GM19328 (cell line): ENCODE data around the gene ZC3H18.

ENCODE experiments used
- ATAC-seq: cut with Tn5 transposase; IDR thresholded peaks from one replicate; pipeline ENCODE4 v1.9.1; 2021; ENCODE audit warnings: mild to moderate bottlenecking, moderate library complexity; ENCODE audit not compliant: unreplicated experiment

The ZC3H18 gene

DNA sequence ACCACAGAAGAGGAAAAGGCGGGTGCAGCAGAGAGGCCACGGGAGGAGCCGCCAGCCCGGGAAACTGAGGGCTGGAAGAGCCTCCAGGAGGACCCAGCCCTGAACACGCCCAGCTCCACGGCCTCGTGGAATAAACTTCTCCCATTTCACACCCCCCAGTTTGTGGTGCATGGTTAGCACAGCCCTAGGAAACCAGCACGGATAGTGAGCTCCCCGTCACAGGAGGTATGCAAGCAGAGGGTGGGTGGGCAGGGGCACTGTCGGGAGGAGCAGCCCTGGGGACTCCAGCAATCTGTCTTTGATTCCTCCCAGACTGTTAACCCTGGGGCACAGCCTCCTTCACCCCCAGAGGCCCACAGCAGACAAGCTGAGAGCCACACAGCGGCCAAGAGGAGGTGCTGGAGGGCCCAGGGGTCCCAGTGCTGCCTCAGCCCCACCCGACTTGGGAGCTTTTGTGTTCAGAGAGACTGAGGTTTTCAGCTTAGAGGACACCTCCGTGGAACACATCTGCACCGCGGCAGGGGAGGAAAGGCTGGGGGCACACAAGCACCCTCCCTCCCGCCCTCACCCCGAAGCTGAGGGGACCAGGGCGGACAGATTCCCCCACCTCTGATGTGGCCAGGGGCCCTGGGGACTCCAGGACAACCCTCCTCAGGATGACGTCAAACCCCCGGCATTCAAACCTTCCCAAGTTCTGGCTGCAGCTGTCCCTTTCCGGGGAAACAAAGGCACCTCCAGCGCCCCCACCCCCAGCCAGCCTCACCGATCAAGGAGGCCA is 66.5 kb downstream of the ZC3H18 start:
- ATAC-seq = no peak

DNA sequence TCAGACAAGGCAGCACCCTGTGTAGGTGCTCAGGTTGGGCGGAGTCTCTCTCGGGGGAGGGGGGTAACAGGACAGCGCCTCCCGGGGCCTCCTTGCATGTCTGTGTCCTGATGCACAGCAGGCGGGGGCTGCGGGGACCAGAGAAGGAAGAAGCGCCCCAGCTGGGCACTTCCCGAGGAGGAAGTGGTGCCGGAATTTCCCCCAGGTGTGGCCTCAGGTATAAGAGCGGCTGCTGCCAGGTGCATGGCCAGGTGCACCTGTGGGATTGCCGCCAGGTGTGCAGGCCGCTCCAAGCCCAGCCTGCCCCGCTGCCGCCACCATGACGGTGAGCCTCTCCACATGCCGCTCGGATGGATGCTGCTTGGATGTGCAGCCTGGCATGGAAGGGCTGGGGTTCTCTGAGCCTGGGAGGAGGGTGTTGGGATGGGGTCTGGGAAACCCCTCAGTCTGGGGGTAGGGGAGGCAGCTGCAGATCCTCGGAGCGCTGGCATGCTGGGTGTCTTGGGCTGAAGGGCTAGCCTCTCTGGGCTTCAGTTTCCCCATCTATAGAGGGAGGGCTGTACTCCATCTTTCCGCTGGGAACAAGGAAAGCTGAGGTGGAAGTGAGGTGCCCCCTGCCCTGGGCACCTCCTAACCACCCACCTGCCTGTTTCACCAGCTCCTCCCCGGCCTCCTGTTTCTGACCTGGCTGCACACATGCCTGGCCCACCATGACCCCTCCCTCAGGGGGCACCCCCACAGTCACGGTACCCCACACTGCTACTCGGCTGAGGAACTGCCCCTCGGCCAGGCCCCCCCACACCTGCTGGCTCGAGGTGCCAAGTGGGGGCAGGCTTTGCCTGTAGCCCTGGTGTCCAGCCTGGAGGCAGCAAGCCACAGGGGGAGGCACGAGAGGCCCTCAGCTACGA is 68.4 kb downstream of the ZC3H18 start, which contains the start of gene IL17C:
IL17C (plus strand) TSS at position 250 of the 908 bp plus-strand sequence; CDS start at position 320, 70 bp downstream.
- ATAC-seq = no peak

DNA sequence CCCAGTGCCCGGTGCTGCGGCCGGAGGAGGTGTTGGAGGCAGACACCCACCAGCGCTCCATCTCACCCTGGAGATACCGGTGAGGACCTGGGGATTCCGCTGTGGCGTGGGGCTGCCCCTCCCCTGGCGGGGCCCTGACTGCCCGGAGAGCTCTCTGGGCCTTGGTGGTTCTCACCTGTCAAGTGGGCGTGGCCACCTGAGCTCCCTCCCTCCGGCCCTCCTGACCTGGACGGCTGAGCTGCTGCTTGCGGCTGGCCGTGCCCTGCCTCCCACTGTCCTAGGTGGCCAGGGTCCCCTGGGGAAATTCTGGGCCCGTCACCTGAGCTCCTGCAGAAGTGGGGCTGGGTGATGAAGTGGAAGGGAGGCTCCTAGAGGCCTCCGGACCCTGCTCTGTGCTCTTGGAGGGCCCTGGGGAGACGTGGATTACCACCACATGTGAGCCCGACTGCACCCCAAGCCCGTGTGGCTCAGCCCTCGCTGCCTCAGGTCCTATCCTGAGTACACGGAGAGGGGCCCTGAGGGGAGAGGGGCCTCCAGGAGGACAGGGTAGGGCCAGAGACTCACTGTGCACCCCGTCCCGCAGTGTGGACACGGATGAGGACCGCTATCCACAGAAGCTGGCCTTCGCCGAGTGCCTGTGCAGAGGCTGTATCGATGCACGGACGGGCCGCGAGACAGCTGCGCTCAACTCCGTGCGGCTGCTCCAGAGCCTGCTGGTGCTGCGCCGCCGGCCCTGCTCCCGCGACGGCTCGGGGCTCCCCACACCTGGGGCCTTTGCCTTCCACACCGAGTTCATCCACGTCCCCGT is 69.2 kb downstream of the ZC3H18 start:
- no peak for ATAC-seq

DNA sequence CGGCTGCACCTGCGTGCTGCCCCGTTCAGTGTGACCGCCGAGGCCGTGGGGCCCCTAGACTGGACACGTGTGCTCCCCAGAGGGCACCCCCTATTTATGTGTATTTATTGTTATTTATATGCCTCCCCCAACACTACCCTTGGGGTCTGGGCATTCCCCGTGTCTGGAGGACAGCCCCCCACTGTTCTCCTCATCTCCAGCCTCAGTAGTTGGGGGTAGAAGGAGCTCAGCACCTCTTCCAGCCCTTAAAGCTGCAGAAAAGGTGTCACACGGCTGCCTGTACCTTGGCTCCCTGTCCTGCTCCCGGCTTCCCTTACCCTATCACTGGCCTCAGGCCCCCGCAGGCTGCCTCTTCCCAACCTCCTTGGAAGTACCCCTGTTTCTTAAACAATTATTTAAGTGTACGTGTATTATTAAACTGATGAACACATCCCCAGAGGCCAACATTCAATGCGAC is 69.9 kb downstream of the ZC3H18 start:
- ATAC-seq = no peak

DNA sequence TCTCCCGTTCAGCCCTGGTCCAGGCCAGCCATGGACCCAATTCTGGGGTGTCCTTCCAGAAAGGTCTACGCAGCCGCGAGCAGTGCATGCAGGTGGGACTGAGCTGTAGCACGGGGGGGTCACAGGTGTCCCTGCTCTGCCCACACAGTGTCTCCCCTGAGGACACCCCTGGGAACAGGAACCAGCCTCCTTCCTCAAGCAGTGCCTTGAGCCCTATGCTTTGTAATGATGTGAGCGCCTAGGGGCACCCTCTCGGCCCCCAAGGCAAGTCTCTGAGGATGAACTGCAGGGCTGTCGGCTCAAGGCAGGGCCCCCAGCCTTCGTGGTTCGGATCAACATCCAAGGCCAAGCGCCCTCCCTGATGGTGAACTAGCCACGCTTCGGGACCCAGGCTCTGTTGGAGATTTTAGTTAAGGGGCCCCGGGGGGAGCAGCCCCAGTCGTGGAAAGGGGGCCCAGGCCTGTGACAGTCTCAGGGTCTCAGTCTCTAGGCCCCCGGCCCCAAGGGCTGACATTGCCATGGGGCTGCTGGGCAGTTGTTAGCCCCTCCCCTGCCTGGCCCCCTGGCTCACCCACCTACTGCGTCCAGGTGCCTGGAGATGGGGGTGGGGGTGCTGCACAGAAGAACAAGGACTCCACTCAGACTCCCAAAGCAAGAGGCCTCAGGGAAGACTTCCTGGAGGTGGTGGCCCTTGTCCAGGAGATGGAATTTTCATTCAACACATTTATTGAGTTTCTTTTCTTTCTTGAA is 70.5 kb downstream of the ZC3H18 start:
- no peak for ATAC-seq

DNA sequence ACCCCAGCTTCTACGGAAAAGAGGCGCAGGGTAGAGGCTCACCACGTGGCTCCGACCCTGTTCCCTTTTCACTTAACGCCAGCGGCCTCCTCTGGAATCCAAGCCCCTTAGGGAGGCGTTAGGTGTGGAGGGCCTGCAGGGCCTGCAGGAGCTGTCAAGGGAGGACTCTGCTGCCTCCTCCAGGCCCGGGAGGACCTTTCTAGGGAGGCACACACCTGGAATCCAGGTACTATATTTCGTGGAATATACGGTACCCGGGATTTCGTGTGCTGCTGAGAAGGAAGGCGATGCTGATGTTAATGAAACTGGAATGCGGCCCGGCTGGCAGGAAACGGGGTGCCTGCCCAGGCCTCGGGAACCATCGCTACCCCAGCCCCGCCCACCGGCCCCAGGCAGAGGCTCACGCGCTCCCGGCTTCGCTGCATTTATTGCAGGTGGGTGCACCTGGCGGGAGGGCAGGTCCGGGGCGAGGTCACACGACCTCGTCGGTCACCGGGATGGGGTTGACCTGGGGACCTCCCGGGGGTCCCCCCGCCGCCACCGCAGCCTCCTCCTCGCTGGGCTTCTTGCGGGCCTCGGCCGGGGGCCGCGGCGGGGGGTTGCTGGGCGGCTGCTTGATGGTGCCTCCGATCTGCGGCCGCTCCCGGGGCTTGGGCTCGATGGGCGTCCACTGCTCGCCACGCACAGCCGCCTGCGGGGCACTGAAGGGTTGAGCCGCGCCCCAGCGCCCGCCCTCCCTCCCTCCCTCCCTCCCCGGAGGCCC is 72.9 kb downstream of the ZC3H18 start:
- ATAC-seq = no peak

DNA sequence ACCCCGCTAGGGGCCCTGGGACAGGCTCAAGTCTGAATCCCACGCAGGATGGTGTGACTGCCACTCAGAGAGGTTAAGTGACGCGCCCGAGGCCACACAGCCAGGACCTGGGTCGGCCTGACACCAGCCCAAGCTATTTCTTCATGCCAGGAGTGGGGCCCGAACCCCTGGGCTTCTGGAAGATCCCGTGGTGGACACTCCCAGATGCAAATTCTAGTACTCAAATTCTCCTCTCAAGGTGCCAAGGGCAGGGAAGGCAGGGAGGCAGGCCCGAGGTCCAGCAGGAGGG is 73.4 kb downstream of the ZC3H18 start:
- ATAC-seq = no peak

DNA sequence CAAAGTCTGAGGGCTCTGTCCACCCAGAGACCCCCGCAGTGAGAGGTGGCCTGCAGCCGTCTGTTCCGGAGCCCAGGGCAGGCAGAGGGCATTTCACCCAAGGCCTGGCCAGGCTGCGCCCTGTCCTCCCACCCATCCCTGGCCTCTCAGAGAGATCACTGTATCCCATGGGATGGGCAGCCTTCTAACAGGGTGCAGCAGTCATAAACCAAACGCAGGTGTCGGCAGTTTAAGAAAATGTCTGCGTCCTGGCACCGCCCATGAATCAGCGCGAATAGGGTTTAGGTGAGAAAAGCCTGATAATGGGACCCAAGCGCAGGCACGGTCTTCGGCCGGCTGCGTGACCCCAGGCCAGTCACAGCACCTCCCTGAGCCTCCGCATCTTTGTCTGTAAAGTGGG is 75.3 kb downstream of the ZC3H18 start:
- ATAC-seq = no peak

DNA sequence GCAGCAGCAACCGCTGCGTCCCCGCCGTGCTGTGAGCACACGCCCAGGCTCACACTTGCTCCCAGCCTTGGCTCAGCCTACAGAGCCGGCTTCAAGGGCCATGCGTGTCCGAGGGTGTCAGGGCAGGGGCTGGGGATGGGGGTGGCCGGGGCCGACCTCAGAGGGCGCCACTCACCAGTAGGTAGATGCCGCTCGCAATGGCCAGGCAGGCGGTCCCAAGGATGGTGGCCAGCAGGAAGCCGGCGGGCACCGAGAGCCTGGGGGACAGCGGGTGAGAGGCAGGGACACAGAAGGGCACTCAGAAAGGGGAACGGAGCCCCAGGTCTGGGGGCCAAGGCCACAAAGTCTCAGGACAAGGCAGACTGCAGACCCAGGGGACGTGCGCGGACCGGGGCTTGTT is 75.7 kb downstream of the ZC3H18 start:
- ATAC-seq = no peak

DNA sequence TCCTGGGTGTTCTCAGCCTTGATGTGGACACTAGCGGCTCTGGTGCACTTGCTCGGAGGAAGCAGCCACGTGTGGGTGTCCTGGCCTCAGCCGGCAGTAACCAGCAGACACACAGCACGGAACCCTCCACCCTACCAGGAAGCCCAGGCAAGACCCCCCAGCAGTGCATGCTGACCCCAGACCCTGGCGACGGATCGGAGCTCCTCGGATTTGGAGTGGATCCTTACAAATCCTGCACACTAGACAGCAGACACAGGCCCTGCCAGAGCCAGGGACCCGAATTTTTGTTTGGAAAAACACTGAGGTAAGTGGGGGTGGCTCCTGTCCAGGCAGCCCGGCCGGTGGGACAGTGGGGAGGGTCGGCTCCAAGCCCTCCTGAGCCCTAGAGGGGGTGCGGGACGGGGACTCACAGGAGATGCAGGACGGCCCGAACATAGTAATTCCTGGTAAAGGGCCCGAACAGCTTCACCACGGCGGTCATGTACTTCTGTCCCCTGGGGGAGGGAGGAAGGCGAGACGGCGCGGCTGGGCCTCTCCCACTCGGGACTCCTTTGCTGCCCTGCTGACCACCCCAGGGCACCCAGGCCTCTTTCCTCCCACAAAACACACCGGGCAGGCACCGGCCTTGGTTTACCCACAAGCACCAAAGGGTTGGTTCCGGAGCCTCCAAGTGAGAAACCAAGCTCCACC is 76.3 kb downstream of the ZC3H18 start:
- no peak for ATAC-seq

DNA sequence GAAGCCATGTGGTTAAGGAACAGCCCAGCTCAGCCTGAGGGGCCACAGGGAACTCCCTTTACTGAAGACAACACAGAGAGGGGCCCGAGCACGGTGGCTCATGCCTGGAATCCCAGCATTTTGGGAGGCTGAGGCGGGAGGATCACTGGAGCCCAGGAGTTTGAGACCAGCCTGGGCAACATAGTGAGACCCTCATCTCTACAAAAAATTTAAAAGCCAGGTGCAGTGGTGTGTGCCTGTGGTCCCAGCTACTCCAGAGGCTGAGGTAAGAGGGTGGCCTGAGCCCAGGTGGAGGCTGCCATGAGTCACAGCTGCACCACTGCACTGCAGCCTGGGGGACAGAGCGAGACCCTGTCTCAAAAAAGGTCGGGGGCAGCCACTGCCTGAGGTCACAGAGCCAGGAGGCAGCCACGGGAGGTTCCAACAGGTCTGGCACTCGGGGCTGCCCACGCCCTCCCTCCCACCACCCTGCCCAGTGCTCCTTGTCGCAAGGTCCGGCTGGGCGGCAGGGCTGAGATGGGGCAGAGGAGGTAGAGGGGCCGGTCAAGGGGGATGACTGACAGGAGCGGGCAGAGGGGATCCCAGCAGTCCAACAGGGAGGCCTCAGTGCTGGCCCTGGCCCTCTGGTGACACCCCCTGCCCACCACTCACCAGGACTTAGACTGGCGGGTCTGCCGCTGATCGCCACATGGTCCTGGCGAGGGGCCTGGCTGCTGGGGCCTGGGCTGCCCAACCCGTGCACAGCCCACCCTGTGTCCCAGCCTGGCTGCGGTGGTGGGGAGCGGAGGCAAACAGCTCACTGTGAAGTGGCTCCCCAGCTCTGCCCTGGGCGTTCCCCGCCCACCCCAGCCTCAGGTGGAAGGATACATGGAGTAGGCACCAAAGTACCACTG is 77.2 kb downstream of the ZC3H18 start:
- ATAC-seq = no peak

DNA sequence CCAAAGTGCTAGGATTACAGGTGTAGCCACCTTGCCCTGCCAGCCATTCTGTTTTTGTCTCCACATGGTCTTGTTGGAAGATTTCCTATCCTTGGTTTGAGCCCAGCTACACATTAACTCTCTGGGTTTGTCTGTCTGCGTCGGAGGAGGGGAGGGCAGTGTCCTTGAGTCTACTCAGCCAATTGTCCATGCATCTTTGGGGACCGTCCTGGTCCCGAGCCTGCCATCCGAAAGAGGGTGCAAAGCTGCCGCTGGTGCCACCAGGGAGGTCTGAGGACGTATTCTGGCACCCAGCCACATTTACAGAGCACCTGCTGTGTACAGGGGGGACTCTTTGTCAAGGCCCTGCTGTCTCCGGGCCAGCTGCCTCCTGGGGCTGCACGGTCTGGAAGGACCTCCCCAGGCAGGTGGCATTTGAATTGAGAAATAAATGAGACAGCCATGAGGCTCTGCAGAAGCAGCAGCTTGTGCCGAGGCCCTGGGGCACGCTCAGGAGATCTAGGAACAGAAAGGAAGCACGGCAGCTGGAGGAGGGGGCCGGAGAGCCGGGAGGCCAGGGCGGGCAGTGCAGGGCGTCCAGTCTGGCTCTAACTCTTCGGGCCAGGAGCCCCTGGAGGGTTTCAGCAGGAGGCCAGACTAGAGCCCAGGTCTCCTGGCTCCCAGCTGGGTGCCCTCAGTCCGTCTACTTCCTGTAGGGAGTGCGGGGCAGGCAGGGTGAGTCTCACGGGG is 79.2 kb downstream of the ZC3H18 start:
- no peak for ATAC-seq

DNA sequence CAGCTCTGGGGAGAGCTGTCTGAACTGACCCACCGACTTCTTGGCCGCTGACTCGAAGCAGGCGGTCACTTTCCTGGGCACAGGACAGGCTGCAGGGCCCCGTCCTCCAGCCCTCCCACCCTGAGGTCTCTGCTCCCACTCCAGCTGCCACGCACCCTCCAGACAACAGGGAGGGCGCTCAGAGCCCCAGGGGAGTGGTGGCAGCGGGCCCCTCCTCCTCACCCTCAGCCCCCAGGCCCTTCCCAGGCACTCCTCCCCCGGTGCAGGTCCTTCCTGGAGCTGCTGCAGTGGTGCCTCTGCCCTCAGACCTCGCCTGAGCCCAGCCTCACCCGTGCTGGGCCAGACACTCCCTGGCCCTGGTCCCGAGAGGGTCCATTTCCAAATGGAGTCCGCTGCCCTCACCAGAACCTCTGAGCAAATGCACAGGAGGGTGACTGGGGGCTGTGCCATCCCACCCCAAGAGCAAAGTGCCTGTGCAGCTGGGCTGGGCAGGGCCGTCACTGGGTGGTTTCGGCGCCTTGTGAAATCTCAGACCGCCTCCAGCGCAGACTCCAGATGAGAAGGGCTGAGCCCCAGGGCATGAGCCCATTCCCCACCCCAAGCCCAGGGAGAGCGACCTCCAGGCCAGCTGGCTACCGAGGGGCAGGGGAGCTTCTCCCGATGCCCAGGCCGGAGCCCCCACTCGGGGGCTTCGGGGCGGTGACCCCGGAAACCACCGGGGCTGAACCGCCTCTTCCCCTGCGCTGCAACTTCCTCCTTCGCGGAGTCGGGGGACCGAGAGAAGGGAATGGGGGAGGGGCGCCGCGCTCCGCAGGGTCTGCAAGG is 79.9 kb downstream of the ZC3H18 start:
- peak; percentile 20 for ATAC-seq

DNA sequence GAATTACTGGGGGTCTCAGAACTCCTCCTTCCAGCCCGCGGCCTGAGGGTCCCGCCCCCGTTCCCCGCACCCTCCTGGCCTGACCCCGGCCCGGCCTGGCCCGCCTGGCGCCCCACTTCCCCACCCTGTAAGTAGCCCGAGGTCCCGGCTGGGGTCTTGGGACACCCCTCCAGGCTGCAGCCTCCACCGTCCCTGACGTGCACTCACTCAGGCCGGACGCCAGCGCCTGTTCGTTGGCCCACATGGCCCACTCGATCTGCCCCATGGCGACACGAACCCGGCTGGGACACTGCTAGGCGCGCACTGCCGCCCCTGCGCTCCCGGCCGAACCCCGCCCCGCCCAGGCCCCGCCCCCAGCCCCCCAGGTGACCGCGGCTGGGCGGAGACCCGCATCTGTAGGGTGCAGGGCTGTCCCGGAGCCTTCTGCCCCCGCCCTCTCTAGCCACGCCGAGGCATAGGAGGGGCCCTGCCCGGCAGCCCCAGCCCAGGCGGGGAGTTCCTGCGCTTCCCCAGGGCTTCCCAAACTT is 80.6 kb downstream of the ZC3H18 start, which contains the start of gene CYBA:
CYBA (minus strand) TSS at position 305 of the 527 bp plus-strand sequence; CDS start at position 265, 40 bp downstream.
- peak; percentile 66 for ATAC-seq

DNA sequence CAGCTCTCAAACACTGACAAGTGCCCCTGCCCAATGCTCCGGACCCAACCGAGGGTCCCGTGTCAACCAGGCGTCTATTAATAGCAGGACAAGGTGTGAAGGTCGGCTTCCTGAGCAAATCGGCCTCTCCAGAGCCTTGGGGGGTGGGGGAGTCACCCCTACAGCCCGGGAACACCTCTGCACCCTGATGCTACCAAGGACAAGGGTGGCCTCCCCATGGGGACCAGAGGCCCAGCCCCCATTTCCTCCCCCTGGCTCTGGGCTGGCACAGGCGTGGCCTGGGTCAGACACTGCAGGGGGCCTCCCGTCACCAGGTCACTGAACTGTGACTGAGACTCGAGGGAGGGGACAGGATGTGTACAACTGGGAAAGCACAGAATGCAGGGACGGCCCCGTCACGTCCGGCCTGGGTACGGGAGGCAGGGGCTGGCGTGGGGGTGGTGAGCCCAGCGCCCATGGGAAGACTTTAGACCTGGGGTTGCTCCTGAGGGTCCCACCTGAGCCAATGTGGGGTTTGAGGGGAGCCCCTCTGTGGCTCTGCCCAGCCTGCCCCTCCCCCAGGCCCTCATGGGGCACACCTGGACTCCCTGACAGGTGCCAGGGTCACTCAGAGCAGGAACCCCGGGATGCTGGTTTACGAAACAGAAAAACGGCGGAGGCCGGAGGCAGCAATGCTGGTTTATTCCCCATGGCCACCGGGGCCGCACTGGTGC is 81.2 kb downstream of the ZC3H18 start:
- peak; percentile 64 for ATAC-seq
